HG03280 (cell line): ENCODE data around the gene CDKN1B.

Experiments
- ATAC-seq: cut with Tn5 transposase; IDR thresholded peaks from one replicate; pipeline ENCODE4 v1.9.1; 2021; ENCODE audit warnings: mild to moderate bottlenecking, moderate library complexity; ENCODE audit not compliant: unreplicated experiment

Gene CDKN1B

GRCh38 chr12:12755923-12756322, 38.8 kb downstream of the CDKN1B start:
- ATAC-seq = no peak

- ATAC-seq = no peak
These were observed 40.0 kb downstream of the CDKN1B start for GRCh38 chr12:12757121-12757520.

GRCh38 chr12:12759234-12759915, 42.2 kb downstream of the CDKN1B start:
- no peak for ATAC-seq

- no peak for ATAC-seq
These were observed 47.7 kb downstream of the CDKN1B start for GRCh38 chr12:12764824-12765223.

- no peak for ATAC-seq
These were observed 53.1 kb downstream of the CDKN1B start for GRCh38 chr12:12770262-12770661.
